HG03432 (cell line): ENCODE measurements around the gene RASA3.
"Not testable (repeated sequence)": the region's sequence is repeated elsewhere in the genome, so short reads cannot be mapped to it uniquely, and the experiment has no call there.

Experiments
- ATAC-seq: cut with Tn5 transposase; IDR thresholded peaks from one replicate; pipeline ENCODE4 v1.9.1; 2021; ENCODE audit warnings: mild to moderate bottlenecking, moderate library complexity; ENCODE audit not compliant: unreplicated experiment

RASA3 gene

GRCh38 chr13:114143806-114144605 is 11.6 kb upstream of the RASA3 start:
- ATAC-seq: peak; percentile 54

- no peak for ATAC-seq
Observed at GRCh38 chr13:114142640-114143490, 10.4 kb upstream of the RASA3 start.

DNA sequence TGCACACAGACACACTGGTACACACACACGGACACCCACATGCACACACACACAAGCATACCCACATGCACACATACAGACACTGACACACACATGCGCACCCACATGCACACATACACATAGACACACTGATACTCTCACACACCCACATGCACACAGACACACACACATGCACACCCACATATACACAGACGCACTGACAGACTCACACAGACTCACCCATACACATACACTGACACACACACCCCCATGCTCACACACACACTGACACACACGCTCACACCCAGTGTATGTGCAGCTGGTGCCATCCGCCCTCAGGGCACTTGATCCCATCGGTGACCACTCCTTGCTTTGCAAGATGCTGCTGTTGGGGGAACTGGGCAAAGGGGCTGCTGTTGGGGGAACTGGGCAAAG is 9.7 kb upstream of the RASA3 start:
- ATAC-seq: no peak

DNA sequence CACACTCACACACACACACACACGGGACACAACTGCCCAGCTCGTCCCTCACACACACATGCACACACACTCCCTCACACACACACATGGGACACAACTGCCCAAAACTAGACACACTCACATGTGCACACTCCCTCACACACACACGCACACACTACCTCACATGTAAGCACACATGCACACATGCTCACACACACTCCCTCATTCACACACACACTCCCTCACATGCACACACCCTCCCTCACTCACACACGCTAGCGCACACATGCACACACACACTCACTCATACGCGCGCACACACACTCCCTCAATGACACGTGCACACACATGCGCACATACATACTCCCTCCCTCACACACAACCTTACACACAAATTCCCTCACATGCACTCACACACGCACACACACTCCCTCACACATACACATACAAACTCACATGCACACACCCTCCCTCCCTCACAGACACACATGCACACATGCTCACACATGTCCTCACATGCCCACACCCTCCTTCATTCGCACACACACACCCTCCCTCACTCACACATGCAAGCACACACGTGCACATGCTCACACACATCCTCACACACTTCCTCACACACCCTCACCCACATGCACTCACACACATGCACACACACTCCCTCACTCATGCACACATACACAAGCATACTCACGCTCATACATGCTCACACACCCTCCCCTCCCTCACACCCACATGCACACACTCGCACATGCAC is 9.0 kb upstream of the RASA3 start:
- ATAC-seq: no peak

DNA sequence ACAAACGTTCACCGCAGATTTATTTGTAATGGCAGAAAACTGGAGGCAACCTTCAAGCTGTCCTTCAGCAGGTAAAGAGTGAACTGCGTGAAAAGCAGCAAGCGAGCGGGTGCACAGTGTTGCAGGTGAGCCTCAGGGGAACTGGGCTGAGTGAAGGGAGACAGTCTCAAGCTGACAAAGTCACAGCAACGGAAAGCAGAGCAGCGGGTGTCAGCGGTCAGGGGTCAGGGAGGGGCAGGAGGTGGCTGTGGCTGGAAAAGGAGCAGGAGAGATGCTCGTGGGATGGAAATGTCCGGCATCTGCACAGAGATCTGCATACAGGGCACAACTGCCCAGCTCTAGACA is 8.5 kb upstream of the RASA3 start:
- peak; percentile 50 for ATAC-seq

GRCh38 chr13:114140131-114140905 is 7.9 kb upstream of the RASA3 start:
- ATAC-seq: peak; percentile 30

- no peak for ATAC-seq
Observed at GRCh38 chr13:114136576-114136975, 4.2 kb upstream of the RASA3 start.

- ATAC-seq: no peak
Observed at GRCh38 chr13:114135731-114136171, 3.3 kb upstream of the RASA3 start.

DNA sequence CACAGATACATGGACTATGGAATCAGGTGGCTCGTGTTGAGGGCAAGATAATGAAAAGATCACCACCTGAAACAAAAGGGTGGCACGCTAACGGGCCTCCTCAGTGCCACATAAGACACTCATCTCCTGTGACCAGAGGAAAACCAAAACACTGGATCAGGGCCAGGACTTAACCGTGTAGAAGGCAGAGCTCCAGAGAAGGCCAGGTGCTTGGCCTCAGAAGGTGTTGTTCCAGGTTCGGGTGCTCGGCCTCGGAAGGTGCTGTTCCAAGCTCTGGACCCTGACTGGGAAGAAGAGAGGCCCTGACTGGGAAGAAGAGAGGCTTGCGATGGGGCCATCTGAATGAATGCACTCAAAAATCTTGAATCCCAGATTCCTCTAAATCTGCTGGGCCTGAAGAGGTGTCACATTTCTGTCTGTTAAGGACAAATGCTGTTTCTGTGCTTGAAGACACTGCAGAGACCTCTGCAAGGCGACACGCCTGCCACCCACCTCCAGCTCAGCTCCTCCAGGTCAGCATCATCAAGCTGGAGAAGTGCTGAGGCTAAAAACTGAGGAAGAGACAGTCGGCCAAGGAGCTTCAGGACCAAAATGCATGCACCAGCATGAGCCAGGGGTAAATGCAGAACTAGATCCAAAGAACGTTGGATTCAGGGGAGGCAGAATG is 2.7 kb upstream of the RASA3 start:
- no peak for ATAC-seq

GRCh38 chr13:114134111-114134943 is 1.9 kb upstream of the RASA3 start:
- no peak for ATAC-seq

DNA sequence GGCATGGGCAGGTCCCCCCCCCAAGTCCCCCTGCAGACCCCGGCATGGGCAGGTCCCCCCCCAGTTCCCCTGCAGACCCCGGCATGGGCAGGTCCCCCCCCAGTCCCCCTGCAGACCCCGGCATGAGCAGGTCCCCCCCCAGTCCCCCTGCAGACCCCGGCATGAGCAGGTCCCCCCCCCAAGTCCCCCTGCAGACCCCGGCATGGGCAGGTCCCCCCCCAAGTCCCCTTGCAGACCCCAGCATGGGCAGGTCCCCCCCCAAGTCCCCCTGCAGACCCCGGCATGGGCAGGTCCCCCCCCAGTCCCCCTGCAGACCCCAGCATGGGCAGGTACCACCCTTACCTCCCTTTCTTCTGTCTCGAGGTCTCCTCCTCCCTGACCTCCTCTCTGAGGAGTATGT is 1.1 kb upstream of the RASA3 start:
- ATAC-seq: not testable (repeated sequence)

- ATAC-seq: not testable (repeated sequence)
Observed at GRCh38 chr13:114133126-114133525, 703 bp upstream of the RASA3 start.

GRCh38 chr13:114131583-114132418 is 622 bp downstream of the RASA3 start:
- ATAC-seq: peak; percentile 16

- ATAC-seq: no peak
Observed at GRCh38 chr13:114130837-114131582, 1.4 kb downstream of the RASA3 start.

GRCh38 chr13:114130131-114130836 is 2.1 kb downstream of the RASA3 start:
- ATAC-seq: no peak

GRCh38 chr13:114129649-114130062 is 2.8 kb downstream of the RASA3 start:
- no peak for ATAC-seq
